ENCODE data around the gene CUEDC1.

Gene CUEDC1

GRCh38 chr17:57906910-57907309 is 48.3 kb downstream of the CUEDC1 start:
- H3K27ac ChIP-seq: no peak overlapping the region
- H3K4me3 ChIP-seq: no peak overlapping the region
- no peak overlapping the region for H3K9ac ChIP-seq (ENCODE audit: insufficient read length)
- no peak for DNase-seq (ENCODE audit: low read depth, low spot score)
- TF ChIP-seq EZH2 (IDR thresholded peaks at IDR 0.05) (no peak), POLR2AphosphoS5 (IDR thresholded peaks at IDR 0.05; ENCODE audit: borderline replicate concordance, low read depth, low read length) (no peak), FOXP2 (optimal IDR thresholded peaks at IDR 0.05; ENCODE audit: control extremely low read depth, extremely low read length, insufficient read depth) (no peak)
- no peaks in the 10 kb centered on the region for H3K36me3 ChIP-seq (ENCODE audit: insufficient read depth, low read length)
- H3K9me3 ChIP-seq (ENCODE audit: low read depth, low read length): no peaks in the 10 kb centered on the region

DNA sequence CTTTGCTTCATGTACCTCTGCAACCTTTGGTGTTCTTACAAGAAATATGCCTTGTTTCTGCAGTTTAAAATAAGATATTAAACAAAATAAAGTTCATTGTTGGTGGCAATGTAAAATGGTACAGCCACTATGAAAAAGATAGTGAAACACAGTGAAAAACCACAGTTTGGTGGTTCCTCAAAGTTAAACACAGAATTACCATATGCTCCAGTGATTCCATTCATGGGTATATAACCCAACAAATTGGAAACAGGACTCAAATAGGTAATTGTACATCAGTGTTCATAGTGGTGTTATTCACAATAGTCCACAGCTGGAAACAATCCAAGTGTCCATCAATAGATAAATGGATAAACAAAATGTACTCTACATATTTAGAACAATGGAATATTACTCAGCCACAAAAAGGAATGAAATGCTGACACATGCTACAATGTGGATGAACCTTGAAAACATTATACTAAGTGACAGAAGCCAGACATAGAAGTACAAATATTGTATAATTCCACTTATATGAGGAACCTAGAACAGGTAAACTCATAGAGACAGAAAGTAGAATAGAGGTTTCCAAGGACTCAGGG is 49.2 kb downstream of the CUEDC1 start:
- H3K9ac ChIP-seq (ENCODE audit: insufficient read length): no peak overlapping the region
- H3K27ac ChIP-seq: no peak overlapping the region
- no peaks in the 10 kb centered on the region for H3K36me3 ChIP-seq (ENCODE audit: insufficient read depth, low read length)
- no peak for DNase-seq (ENCODE audit: low read depth, low spot score)
- TF ChIP-seq FOXP2 (optimal IDR thresholded peaks at IDR 0.05; ENCODE audit: control extremely low read depth, extremely low read length, insufficient read depth): no peak
- TF ChIP-seq EZH2 (IDR thresholded peaks at IDR 0.05): no peak
- no peak for TF ChIP-seq POLR2AphosphoS5 (IDR thresholded peaks at IDR 0.05; ENCODE audit: borderline replicate concordance, low read depth, low read length)
- no peaks in the 10 kb centered on the region for H3K9me3 ChIP-seq (ENCODE audit: low read depth, low read length)
- no peak overlapping the region for H3K4me3 ChIP-seq

DNA sequence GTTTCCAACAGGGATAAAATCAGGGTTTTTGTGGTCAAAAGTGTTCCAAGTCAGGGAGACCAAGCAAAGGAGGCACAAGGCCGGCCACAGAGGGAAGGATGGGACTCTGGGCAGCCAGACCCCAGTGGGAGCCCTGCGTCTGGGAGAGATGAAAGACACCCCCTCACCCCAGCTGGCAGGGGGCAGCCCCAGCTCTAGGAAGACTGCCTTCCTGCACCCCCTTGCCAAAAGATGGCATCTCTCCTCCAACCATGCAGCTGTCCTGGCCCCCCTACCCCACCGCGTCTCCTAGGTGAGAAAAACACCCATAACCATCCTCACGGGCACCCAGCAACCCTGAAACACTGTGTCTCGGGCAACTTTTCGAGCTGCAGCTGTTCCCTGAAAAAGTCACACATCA is 51.3 kb downstream of the CUEDC1 start:
- DNase-seq (ENCODE audit: low read depth, low spot score): no peak

GRCh38 chr17:57902800-57903759 is 52.1 kb downstream of the CUEDC1 start:
- Histone ChIP-seq H3K9ac (ENCODE audit: insufficient read length) (no peak overlapping the region), H3K36me3 (ENCODE audit: insufficient read depth, low read length) (no peaks in the 10 kb centered on the region), H3K27ac (no peak overlapping the region), H3K9me3 (ENCODE audit: low read depth, low read length) (no peaks in the 10 kb centered on the region), H3K4me3 (no peak overlapping the region)
- TF ChIP-seq POLR2AphosphoS5 (IDR thresholded peaks at IDR 0.05; ENCODE audit: borderline replicate concordance, low read depth, low read length) (no peak), EZH2 (IDR thresholded peaks at IDR 0.05) (no peak), FOXP2 (optimal IDR thresholded peaks at IDR 0.05; ENCODE audit: control extremely low read depth, extremely low read length, insufficient read depth) (no peak)
- no peak for DNase-seq (ENCODE audit: low read depth, low spot score)

More for the DNA sequence above, 51.3 kb downstream of the CUEDC1 start:
- Histone ChIP-seq H3K9me3 (ENCODE audit: low read depth, low read length) (no peaks in the 10 kb centered on the region), H3K27ac (no peak overlapping the region), H3K36me3 (ENCODE audit: insufficient read depth, low read length) (no peaks in the 10 kb centered on the region), H3K4me3 (no peak overlapping the region), H3K9ac (ENCODE audit: insufficient read length) (no peak overlapping the region)
- TF ChIP-seq EZH2 (IDR thresholded peaks at IDR 0.05) (no peak), FOXP2 (optimal IDR thresholded peaks at IDR 0.05; ENCODE audit: control extremely low read depth, extremely low read length, insufficient read depth) (no peak), POLR2AphosphoS5 (IDR thresholded peaks at IDR 0.05; ENCODE audit: borderline replicate concordance, low read depth, low read length) (no peak)

DNA sequence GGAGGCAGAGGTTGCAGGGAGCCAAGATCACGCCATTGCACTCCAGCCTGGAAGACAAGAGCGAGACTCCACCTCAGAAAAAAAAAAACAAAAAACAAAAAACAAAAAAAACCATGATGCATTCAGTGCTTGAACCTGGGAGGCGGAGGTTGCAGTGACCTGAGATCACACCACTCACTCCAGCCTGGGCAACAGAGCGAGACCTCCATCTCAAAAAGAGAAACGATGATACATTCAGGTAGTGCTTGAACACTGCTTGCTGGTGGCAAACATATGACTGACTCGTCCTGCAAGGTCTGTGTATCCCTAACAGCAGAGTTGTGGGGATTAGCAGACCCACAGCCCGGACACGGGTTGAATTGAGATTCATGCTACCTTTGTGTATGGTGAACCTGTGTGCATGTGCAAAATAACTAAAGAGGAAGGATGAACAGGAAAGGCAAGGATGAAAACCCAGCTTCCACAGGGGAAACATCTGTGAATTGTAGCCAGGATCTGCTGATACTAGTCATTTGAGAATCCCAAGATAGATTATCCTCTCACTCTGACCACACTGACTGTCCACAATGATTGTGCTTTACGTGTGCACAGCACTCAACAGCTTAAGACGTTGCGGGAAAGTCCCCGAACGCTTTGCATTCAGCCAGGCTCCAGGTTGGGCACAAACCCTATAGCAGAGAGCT is 53.0 kb downstream of the CUEDC1 start:
- Histone ChIP-seq H3K4me3 (no peak overlapping the region), H3K36me3 (ENCODE audit: insufficient read depth, low read length) (no peaks in the 10 kb centered on the region), H3K9me3 (ENCODE audit: low read depth, low read length) (no peaks in the 10 kb centered on the region), H3K27ac (no peak overlapping the region), H3K9ac (ENCODE audit: insufficient read length) (no peak overlapping the region)
- no peak for TF ChIP-seq FOXP2 (optimal IDR thresholded peaks at IDR 0.05; ENCODE audit: control extremely low read depth, extremely low read length, insufficient read depth)
- TF ChIP-seq EZH2 (IDR thresholded peaks at IDR 0.05): no peak
- TF ChIP-seq POLR2AphosphoS5 (IDR thresholded peaks at IDR 0.05; ENCODE audit: borderline replicate concordance, low read depth, low read length): no peak
- DNase-seq (ENCODE audit: low read depth, low spot score): no peak

GRCh38 chr17:57900991-57901743 is 54.0 kb downstream of the CUEDC1 start:
- H3K9ac ChIP-seq (ENCODE audit: insufficient read length): no peak overlapping the region
- TF ChIP-seq EZH2 (IDR thresholded peaks at IDR 0.05) (no peak), FOXP2 (optimal IDR thresholded peaks at IDR 0.05; ENCODE audit: control extremely low read depth, extremely low read length, insufficient read depth) (no peak), POLR2AphosphoS5 (IDR thresholded peaks at IDR 0.05; ENCODE audit: borderline replicate concordance, low read depth, low read length) (no peak)
- H3K4me3 ChIP-seq: no peak overlapping the region
- no peak for DNase-seq (ENCODE audit: low read depth, low spot score)
- no peak overlapping the region for H3K27ac ChIP-seq
- no peaks in the 10 kb centered on the region for H3K36me3 ChIP-seq (ENCODE audit: insufficient read depth, low read length)
- H3K9me3 ChIP-seq (ENCODE audit: low read depth, low read length): no peaks in the 10 kb centered on the region

GRCh38 chr17:57899822-57900221 is 55.4 kb downstream of the CUEDC1 start:
- H3K27ac ChIP-seq: no peak overlapping the region
- no peak overlapping the region for H3K9ac ChIP-seq (ENCODE audit: insufficient read length)
- DNase-seq (ENCODE audit: low read depth, low spot score): no peak
- H3K4me3 ChIP-seq: no peak overlapping the region
- no peaks in the 10 kb centered on the region for H3K36me3 ChIP-seq (ENCODE audit: insufficient read depth, low read length)
- TF ChIP-seq POLR2AphosphoS5 (IDR thresholded peaks at IDR 0.05; ENCODE audit: borderline replicate concordance, low read depth, low read length) (no peak), EZH2 (IDR thresholded peaks at IDR 0.05) (no peak), FOXP2 (optimal IDR thresholded peaks at IDR 0.05; ENCODE audit: control extremely low read depth, extremely low read length, insufficient read depth) (no peak)
- no peaks in the 10 kb centered on the region for H3K9me3 ChIP-seq (ENCODE audit: low read depth, low read length)
